ENCODE measurements around the gene DTX2. TPM values are rescaled to one million over a fixed set of nuclear protein-coding genes. Genes with fewer than 3 reads are reported as not detected.
"Not testable (repeated sequence)": the region's sequence is repeated elsewhere in the genome, so short reads cannot be mapped to it uniquely, and the experiment has no call there.

DTX2 gene
- total RNA-seq, 1 donor from 2014 or later = 4.1 TPM

DNA sequence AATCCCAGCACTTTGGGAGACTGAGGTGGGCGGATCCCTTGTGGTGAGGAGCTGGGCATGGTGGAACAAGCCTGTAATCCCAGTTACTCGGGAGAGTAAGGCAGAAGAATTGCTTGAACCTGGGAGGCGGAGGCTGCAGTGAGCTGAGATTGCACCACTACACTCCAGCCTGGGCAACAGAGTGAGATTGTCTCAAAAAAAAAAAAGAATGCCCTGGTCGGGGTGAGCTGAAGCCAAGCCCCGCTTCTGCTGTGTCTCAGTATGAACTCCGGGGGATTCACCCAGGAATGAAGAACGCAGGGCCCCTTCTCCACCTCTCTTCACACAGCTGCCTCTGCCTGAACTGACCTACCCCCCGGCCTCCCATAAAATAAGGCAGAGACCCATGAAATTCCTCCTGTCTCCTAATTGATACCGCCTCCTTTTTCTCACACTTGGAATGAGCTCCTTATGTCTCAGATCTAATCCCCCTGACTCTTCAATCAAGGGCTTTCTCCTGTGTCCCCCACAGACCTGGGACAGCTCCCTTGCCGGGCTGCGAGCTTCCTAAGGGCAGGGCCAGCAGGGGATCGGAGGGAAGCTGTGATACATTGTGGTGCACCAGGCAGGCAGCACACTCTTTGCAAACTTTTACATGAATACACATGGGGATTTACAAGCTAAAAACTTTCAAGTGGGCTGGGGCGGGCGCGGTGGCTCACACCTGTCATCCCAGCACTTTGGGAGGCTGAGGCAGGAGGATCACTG is 37.7 kb upstream of the DTX2 start:
- Histone ChIP-seq H3K79me2 (ENCODE audit: low read depth) (no peaks in the 10 kb centered on the region), H3F3A (ENCODE audit: low read depth) (peaks cover 9% of the 10 kb centered on the region), H3K4me2 (no peak overlapping the region), H4K20me1 (ENCODE audit: low read depth) (no peaks in the 10 kb centered on the region), H3K36me3 (no peaks in the 10 kb centered on the region), H3K9me3 (ENCODE audit: low read depth) (no peaks in the 10 kb centered on the region), H3K4me1 (peaks cover 5% of the 10 kb centered on the region), H2AFZ (replicated peaks) (no peak overlapping the region), H3K27ac (no peak overlapping the region), H3K27me3 (no peaks in the 10 kb centered on the region), H3K4me3 (no peak overlapping the region), H3K9ac (no peak overlapping the region)
- Mint-ChIP-seq H3K4me3 (peak overlapping the region; percentile 43), H3K36me3 (no peaks in the 10 kb centered on the region), H3K27me3 (ENCODE audit: insufficient read depth, low read depth) (peaks cover 4% of the 10 kb centered on the region), H3K27ac (peak overlapping the region; percentile 71), H3K9me3 (peaks cover 5% of the 10 kb centered on the region), H3K4me1 (peaks cover 13% of the 10 kb centered on the region)
- peak; percentile 43 for DNase-seq (ENCODE audit: low spot score)
- TF ChIP-seq EZH2phosphoT487 (IDR thresholded peaks at IDR 0.05) (no peak), EZH2 (IDR thresholded peaks at IDR 0.05) (no peak)
- TF ChIP-seq, protein P1, sequence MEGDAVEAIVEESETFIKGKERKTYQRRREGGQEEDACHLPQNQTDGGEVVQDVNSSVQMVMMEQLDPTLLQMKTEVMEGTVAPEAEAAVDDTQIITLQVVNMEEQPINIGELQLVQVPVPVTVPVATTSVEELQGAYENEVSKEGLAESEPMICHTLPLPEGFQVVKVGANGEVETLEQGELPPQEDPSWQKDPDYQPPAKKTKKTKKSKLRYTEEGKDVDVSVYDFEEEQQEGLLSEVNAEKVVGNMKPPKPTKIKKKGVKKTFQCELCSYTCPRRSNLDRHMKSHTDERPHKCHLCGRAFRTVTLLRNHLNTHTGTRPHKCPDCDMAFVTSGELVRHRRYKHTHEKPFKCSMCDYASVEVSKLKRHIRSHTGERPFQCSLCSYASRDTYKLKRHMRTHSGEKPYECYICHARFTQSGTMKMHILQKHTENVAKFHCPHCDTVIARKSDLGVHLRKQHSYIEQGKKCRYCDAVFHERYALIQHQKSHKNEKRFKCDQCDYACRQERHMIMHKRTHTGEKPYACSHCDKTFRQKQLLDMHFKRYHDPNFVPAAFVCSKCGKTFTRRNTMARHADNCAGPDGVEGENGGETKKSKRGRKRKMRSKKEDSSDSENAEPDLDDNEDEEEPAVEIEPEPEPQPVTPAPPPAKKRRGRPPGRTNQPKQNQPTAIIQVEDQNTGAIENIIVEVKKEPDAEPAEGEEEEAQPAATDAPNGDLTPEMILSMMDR (IDR thresholded peaks at IDR 0.05) = no peak

DNA sequence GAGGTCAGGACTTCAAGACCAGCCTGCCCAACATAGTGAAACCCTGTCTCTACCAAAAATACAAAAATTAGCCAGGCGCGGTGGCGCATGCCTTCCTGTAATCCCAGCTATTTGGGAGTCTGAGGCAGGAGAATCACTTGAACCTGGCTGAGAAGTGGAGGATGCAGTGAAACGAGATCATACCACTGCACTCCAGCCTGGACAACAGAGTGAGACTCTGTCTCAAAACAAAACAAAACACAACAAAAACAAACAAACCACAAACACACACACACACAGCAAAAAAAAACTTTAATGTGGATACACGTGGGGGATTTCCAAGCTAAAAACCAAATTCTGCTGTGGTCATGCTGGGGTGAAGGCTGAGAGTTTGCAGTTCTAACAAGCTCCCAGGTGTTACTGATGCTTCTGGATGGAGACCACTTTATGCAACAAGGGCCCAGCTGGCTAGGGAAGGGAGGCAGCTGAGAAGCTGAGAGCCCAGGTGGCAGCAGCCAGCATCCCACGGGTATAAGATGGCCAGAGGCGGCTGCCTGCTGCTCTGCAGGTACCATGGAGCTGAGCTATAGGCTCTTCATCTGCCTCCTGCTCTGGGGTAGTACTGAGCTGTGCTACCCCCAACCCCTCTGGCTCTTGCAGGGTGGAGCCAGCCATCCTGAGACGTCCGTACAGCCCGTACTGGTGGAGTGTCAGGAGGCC is 36.9 kb upstream of the DTX2 start, which contains the start of gene ZP3:
ZP3 (plus strand) TSS at position 538 of the 699 bp plus-strand sequence; CDS start at position 553, 15 bp downstream.
- Histone ChIP-seq H3K36me3 (no peaks in the 10 kb centered on the region), H3K27me3 (no peaks in the 10 kb centered on the region), H2AFZ (replicated peaks) (no peak within 1 kb of the TSS), H3K4me1 (peaks cover 5% of the 10 kb centered on the region), H3K27ac (no peak within 1 kb of the TSS), H3F3A (ENCODE audit: low read depth) (peaks cover 9% of the 10 kb centered on the region), H3K9me3 (ENCODE audit: low read depth) (no peaks in the 10 kb centered on the region), H4K20me1 (ENCODE audit: low read depth) (no peaks in the 10 kb centered on the region), H3K4me3 (no peak within 1 kb of the TSS), H3K79me2 (ENCODE audit: low read depth) (no peaks in the 10 kb centered on the region), H3K4me2 (no peak within 1 kb of the TSS), H3K9ac (no peak within 1 kb of the TSS)
- Mint-ChIP-seq H3K9me3 (peaks cover 5% of the 10 kb centered on the region), H3K27me3 (ENCODE audit: insufficient read depth, low read depth) (peaks cover 4% of the 10 kb centered on the region), H3K36me3 (no peaks in the 10 kb centered on the region), H3K27ac (peak within 1 kb of the TSS; percentile 71), H3K4me3 (no peak within 1 kb of the TSS), H3K4me1 (peaks cover 13% of the 10 kb centered on the region)
- DNase-seq (ENCODE audit: low spot score) = no peak
- TF ChIP-seq, protein P1 (IDR thresholded peaks at IDR 0.05) = no peak
- TF ChIP-seq EZH2phosphoT487 (IDR thresholded peaks at IDR 0.05) = no peak
- no peak for TF ChIP-seq EZH2 (IDR thresholded peaks at IDR 0.05)

DNA sequence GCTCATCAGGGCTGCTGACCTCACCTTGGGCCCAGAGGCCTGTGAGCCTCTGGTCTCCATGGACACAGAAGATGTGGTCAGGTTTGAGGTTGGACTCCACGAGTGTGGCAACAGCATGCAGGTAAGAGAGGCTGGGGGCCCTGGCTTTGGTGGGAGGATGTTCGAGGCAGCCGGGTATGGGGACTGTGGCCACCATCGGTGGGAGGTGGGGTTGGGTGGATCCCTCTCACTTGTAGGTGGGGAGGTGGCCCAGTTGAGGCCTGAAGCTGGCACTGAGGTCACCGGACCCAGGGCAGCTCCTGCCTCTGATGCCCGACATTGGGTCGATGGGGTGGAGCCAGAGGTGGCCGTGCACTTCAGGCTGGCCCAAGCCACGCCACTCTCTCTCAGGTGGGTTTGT is 36.4 kb upstream of the DTX2 start:
- peaks cover 4% of the 10 kb centered on the region for H3K9me3 Mint-ChIP-seq

DNA sequence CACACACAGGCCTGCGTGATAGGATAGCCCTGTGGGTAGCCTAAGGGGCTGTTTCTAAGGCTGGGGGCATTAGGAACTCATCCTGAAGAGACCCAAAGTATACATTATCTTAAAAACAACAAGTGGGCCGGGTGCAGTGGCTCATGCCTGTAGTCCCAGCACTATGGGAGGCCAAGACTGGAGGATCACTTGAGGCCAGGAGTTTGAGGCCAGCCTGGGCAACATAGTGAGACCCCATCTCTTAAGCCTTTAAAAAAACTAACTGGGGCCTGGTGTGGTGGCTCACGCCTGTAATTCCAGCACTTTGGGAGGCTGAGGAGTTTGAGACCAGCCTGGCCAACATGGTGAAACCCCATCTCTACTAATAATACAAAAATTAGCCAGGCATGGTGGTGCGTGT is 36.0 kb upstream of the DTX2 start:
- not testable (repeated sequence) for H3K9ac ChIP-seq; H3K4me3 ChIP-seq; H3K9me3 ChIP-seq (ENCODE audit: low read depth); H3K9me3 Mint-ChIP-seq; H3K27ac ChIP-seq; H3K4me3 Mint-ChIP-seq; H3K27ac Mint-ChIP-seq; H3K27me3 ChIP-seq; DNase-seq (ENCODE audit: low spot score); H3K4me2 ChIP-seq; H3F3A ChIP-seq (ENCODE audit: low read depth); H4K20me1 ChIP-seq (ENCODE audit: low read depth); H2AFZ ChIP-seq (replicated peaks); H3K36me3 Mint-ChIP-seq; H3K27me3 Mint-ChIP-seq (ENCODE audit: insufficient read depth, low read depth); H3K4me1 ChIP-seq; H3K36me3 ChIP-seq; H3K79me2 ChIP-seq (ENCODE audit: low read depth)
- H3K4me1 Mint-ChIP-seq = peaks cover 13% of the 10 kb centered on the region

More for the DNA sequence above, 36.4 kb upstream of the DTX2 start:
- peaks cover 5% of the 10 kb centered on the region for H3K4me1 ChIP-seq
- no peaks in the 10 kb centered on the region for H4K20me1 ChIP-seq (ENCODE audit: low read depth)
- H3K27me3 ChIP-seq = no peaks in the 10 kb centered on the region
- Mint-ChIP-seq H3K36me3 (no peaks in the 10 kb centered on the region), H3K4me1 (peaks cover 13% of the 10 kb centered on the region), H3K27ac (peak overlapping the region; percentile 69), H3K27me3 (ENCODE audit: insufficient read depth, low read depth) (peaks cover 5% of the 10 kb centered on the region), H3K4me3 (no peak overlapping the region)
- TF ChIP-seq EZH2 (IDR thresholded peaks at IDR 0.05) = no peak
- TF ChIP-seq, protein P1 (IDR thresholded peaks at IDR 0.05) = no peak
- no peak for TF ChIP-seq EZH2phosphoT487 (IDR thresholded peaks at IDR 0.05)
- no peak overlapping the region for H3K9ac ChIP-seq
- no peak overlapping the region for H2AFZ ChIP-seq (replicated peaks)
- H3K36me3 ChIP-seq = no peaks in the 10 kb centered on the region
- H3K27ac ChIP-seq = no peak overlapping the region
- no peaks in the 10 kb centered on the region for H3K79me2 ChIP-seq (ENCODE audit: low read depth)
- DNase-seq (ENCODE audit: low spot score) = no peak
- H3F3A ChIP-seq (ENCODE audit: low read depth) = peaks cover 9% of the 10 kb centered on the region
- H3K4me2 ChIP-seq = no peak overlapping the region
- no peaks in the 10 kb centered on the region for H3K9me3 ChIP-seq (ENCODE audit: low read depth)
- no peak overlapping the region for H3K4me3 ChIP-seq

Measured in neural progenitor cell (in vitro differentiated cells).